Measurements from ENCODE around the gene DNASE1L1.
"Not testable (repeated sequence)": the region's sequence is repeated elsewhere in the genome, so short reads cannot be mapped to it uniquely, and the experiment has no call there.

The DNASE1L1 gene

DNA sequence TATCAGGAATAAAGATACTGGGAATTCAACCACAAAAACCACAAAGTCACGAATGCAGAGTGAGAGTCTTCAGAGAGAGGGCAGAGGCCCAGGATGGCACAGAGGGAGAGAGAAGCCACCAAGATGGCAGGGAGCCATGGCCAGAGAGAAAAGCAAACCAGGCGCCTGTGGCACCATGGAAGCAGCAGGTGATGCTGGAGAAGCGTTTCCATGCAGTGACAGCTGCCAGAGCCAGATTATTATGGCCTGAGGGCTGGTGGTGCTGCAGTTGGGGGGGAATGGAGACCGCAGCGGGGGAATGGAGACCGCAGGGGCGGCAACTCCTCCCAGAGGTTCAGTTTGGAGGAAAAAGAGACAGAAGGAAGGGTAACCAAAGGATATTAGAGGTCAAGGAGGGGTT lies 8.1 kb upstream of the DNASE1L1 start:
- H3K4me3 ChIP-seq (ENCODE audit: low read depth, low read length) = no peak overlapping the region
- DNase-seq (ENCODE audit: low read depth) = no peak

DNA sequence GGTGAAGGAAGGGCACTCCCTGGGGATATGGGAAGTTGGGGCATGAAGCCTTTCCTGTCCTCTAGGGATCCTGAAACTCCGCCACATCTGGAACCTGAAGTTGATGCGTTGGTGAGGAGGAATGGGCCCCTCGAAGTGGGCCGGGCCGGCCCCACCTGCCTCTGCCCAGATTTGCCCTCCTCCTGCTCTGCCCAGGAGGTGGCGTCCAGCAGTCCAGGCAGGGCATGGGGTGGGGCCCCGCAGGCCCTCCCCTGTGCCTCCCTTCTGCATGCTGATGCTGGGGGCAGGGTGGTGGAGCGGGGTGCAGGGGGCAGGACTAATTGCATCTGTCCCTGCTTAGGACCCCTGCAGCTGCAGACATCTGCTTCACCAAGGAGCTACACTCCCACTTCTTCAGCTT lies 4.1 kb upstream of the DNASE1L1 start:
- H3K4me3 ChIP-seq (ENCODE audit: low read depth, low read length) = no peak overlapping the region
- no peak for DNase-seq (ENCODE audit: low read depth)

GRCh38 chrX:154412468-154412867 lies 3.4 kb upstream of the DNASE1L1 start:
- no peak for DNase-seq (ENCODE audit: low read depth)
- H3K4me3 ChIP-seq (ENCODE audit: low read depth, low read length) = peak overlapping the region; percentile 64

GRCh38 chrX:154411981-154412340 lies 2.9 kb upstream of the DNASE1L1 start:
- no peak for DNase-seq (ENCODE audit: low read depth)
- peak overlapping the region; percentile 64 for H3K4me3 ChIP-seq (ENCODE audit: low read depth, low read length)

DNA sequence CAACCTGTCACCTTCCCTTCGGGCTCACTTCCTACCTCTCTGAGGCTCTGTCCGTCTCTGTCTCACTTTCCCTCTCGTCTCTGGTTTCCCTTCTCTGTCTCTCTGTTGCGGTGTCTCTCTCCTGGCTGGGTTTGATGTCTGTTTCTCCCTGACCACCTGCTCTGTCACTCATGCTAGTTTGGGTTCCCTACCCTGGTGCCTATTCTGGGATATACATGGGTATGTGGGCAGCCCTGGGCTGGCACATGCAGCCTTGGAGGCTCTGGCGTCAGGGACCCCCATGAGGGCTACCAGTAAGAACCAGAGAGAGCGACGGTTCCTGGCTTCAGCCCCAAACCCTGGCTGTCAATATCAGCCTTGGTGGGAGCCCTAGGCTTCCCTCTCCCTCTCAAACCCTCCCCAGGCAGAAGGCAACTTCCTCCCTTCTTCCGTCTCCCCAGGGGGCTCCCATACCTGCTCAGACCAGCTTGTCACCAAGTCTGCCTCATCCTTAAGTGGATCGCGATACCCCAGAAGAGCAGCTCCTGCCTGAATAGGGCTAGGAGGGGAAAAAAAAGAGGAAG lies 314 bp downstream of the DNASE1L1 start:
- DNase-seq (ENCODE audit: low read depth) = no peak
- H3K4me3 ChIP-seq (ENCODE audit: low read depth, low read length) = peak overlapping the region; percentile 56

DNA sequence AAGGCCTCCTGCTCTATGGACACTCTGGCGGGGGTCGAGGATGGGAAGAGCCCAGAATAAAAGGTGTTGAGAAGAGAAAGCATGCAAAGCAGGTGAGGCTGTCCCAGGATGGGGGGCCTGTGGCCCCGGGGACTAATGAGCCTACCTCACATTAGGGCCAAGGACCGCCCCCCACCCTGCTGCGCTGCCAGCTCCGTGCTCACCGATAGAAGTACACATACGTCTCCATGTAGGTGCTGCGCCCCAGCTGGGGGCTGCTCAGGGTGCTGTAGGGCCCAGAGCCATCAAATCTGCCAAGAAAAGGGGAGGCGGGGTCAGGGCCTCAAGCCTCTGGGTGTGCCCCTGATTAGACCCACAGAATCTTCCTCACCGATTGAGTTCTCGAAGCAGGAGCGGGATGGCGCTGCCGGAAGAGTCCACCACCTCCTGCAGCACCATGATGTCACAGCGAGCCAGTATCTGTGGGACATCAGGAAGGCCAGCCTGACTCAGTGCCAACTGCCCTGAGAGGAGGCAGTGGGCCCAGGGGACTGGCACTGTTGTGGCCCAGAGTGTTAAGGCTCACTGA lies 4.3 kb downstream of the DNASE1L1 start:
- no peak for DNase-seq (ENCODE audit: low read depth)
- no peak overlapping the region for H3K4me3 ChIP-seq (ENCODE audit: low read depth, low read length)

GRCh38 chrX:154403858-154404257 lies 5.2 kb downstream of the DNASE1L1 start:
- H3K4me3 ChIP-seq (ENCODE audit: low read depth, low read length) = no peak overlapping the region
- DNase-seq (ENCODE audit: low read depth) = no peak

DNA sequence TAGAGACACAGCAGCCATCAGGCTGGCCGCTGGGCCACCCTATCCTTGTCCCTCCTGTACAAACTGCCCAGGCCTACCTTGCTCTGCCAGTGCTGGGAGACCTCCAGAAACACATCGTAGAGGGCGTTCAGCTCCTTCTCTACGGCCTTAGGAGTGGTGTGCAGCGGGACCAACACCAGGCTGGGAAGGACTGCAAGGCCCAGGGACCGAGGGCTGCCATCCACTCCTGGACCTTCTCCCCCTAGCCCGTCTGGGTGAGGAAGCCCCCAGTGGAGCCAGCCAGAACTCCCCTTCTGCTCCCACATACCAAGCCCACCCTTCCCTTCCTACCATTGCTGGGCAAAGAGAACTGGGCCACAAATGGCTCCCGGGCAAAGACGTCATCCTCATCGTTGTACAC lies 5.9 kb downstream of the DNASE1L1 start:
- H3K4me3 ChIP-seq (ENCODE audit: low read depth, low read length) = no peak overlapping the region
- DNase-seq (ENCODE audit: low read depth) = no peak

DNA sequence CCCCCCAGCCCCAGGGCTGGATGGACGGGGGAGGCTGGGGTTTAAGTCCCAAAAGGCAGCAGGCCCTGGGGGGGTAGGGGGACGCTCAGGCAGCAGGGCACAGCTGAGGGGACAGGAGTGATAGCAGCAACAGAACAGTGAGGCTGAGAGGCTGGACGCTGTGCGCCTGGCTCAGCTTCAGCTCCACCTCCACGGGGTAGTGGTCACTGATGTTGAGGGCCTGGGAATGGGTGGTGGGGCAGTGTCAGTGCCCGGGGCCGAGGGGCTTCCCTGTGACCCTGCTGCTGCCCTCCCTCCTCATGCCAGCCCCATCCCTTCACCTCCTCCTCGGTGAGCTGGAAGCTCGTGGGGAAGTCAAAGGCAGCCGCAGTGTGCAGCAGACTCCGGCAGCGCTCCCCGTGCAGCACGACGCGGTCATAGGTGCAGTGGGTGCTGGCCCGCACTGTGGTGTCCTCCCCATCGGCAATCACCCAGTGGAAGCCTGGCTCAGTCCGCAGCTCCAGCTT lies 6.4 kb downstream of the DNASE1L1 start:
- H3K4me3 ChIP-seq (ENCODE audit: low read depth, low read length) = no peak overlapping the region
- no peak for DNase-seq (ENCODE audit: low read depth)

DNA sequence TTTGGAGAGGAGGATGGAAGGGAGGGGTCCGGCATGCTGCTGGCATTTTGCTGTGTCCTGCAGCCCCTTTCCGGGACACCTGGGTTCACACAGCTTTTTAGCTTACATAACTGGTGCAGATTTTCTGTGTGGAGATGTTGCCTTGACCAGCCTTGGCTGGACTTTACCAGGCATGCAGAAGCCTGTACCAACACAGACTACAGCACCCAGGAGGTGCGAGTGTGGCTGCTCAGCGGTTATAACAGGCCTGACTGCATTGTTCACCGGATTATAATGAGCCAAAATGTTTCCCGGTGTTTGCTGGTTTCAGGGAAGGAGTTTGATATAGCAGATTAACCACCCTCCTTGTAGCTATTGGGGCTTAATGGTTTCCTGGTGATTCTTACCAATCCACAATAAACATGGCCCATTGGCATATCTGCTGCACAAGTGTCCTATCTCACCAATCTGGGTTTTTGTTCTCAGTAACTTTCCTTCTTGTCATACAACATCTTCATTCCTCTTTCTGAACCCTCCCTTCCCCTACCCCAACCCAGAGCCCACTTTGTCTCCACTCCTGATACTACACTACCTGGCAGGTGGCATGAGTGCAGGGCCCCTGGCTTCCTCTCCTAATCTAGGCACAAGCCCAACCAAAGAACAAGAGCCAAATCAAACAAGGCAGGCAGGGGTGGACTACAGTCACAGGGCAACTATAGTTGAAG lies 7.0 kb downstream of the DNASE1L1 start:
- DNase-seq (ENCODE audit: low read depth) = no peak
- no peak overlapping the region for H3K4me3 ChIP-seq (ENCODE audit: low read depth, low read length)

DNA sequence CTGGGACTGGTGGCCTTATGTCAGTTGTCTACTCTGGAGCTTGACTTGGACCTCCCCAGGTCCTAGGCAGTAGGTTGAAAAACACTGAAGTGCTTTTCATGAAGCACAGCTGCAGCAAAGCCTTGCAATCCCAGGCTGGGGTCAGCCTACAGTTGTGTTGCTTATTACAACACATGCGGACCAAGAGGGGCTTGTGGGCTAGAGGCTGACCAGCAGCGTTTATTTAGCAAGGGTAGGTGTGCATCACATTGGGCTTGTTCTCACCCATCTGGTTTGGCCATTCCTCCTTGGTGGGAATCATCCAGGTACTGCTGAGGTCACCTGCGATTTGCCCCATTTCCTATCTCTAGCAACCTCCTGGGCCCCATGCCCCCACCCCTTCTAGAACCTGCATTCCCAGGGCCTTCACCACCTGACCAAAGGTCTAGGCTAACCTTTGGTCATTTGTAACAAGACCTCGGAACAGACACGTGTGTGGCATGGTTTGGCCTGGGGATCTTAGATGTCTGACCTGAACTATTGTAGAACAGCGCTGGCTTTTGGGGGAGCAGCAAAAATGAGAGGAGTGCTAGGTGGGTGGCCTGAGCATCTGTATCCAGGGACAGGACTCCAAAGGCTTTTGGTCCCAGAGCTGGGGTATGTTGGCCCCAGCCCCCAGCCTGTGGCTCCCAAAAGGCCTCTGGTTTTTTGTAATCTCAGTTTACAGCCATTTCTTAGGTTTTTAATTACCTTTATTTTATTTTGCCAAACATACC lies 7.8 kb downstream of the DNASE1L1 start:
- no peak overlapping the region for H3K4me3 ChIP-seq (ENCODE audit: low read depth, low read length)
- no peak for DNase-seq (ENCODE audit: low read depth)

DNA sequence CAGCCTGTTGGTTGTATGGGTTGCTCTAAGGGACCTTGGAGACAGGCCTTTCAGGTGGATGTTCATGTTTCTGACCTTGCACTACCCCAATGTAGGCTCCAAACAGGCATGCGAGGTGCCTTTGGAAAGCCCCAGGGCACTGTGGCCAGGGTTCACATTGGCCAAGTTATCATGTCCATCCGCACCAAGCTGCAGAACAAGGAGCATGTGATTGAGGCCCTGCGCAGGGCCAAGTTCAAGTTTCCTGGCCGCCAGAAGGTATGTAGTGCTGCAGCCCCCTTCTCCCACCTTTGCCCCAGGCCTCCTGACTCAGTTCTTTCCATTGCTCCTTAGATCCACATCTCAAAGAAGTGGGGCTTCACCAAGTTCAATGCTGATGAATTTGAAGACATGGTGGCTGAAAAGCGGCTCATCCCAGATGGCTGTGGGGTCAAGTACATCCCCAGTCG lies 8.7 kb downstream of the DNASE1L1 start:
- not testable (repeated sequence) for DNase-seq (ENCODE audit: low read depth)
- peak overlapping the region; percentile 70 for H3K4me3 ChIP-seq (ENCODE audit: low read depth, low read length)

DNA sequence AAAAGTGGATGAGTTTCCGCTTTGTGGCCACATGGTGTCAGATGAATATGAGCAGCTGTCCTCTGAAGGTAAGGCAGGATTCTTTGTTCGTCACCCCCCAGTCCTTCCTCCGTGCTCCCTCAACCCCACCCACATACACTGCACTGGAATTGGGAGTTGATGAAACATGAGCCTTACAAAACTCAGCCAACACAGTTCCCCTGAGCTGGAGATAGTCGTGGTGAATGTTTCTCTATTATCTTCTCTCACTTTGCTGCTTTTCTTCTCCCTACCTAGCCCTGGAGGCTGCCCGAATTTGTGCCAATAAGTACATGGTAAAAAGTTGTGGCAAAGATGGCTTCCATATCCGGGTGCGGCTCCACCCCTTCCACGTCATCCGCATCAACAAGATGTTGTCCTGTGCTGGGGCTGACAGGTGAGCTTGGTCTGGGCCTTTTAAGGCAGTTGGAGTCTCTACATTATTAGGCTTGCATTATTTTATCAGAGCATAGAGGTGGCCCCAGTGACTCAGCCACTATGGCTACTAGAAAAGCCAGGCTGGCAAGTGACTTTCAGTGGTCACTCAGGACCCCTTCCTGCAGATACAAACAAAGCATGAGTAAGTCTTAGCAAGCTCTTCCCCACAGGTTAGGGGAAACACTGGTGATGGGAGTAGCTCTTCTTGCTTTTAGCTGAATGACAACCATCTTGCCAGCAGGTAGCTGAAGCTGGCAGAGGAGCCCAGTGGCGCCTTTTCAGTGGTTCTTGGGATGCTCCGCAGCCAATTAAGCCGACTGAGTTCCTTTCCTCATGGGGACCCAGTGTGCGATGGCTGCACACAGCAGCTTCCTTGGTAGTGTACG lies 9.3 kb downstream of the DNASE1L1 start:
- peak overlapping the region; percentile 70 for H3K4me3 ChIP-seq (ENCODE audit: low read depth, low read length)
- no peak for DNase-seq (ENCODE audit: low read depth)

DNA sequence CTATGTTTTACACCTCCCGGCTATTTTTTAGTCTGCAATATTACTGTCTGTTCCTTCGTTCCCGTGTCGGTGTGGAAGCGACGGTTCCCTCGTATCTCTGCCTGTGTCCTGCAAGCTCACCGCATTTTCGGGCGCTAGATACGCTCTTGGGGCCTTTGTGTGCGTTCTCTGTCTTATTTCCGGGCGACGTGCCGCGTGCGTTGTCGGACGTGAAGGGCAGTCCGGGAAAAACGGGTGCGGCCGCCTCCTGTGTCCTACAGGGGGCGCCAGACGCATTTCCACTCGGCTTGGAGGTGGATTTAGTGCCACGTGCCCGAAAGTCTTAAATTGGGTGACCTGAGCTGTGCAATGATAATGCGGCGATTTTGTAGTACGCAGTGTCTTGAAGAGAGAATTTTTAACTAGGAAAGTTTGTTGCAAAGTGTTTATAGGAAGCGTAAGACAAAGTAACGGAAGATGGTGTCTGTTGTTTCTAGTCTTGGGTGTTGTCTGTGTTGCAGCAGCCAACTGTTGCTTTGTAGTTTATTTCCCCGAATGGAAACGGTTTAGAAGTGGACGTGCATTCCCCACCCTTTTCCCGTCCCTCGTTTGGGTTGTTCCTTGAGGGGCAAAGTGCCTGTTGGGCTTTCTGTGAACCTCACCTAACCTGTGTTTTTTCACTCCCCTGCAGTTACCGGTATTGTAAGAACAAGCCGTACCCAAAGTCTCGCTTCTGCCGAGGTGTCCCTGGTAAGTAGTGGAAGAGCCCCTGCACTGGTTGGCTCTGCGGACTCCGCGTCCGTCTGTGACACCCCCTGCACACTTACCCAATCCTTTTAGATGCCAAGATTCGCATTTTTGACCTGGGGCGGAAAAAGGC lies 10.2 kb downstream of the DNASE1L1 start:
- H3K4me3 ChIP-seq (ENCODE audit: low read depth, low read length) = peak overlapping the region; percentile 70
- no peak for DNase-seq (ENCODE audit: low read depth)

DNA sequence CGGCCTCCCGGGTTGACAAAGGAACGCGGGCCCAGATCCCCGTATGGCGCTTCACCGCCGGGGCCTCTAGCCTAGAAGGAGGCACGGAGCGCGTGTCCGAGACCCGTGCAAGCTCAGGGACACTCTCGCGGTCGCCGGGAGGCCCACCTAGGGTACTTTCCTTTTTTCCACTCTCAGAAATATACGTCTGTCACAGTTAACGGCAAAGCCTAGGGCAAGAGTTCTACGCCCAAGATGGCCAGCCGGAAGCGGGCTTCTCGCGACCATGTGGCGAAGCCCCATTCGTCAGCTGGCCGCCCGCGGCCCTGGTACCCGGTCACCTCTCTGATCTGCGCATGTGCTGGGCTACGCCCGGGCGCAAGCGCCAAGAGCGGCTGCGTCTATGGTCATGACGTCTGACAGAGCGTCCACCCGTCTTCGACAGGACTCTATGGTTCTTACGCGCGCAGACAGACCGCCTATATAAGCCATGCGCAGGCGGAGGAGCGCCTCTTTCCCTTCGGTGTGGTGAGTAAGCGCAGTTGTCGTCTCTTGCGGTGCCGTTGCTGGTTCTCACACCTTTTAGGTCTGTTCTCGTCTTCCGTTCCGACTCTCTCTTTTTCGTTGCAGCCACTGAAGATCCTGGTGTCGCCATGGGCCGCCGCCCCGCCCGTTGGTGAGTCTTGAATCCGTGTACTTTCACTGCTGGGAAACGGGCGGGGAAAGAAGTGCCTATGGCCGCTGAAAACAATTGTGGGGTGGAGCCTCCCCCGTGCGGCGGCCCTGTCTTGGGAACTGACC lies 11.0 kb downstream of the DNASE1L1 start, which contains the start of gene RPL10:
Gene RPL10 (plus strand): TSS at position 490 of the 780 bp plus-strand sequence. CDS start 143 bp downstream, at position 633.
- DNase-seq (ENCODE audit: low read depth) = peak; percentile 90
- peak within 1 kb of the TSS; percentile 70 for H3K4me3 ChIP-seq (ENCODE audit: low read depth, low read length)

- DNase-seq (ENCODE audit: low read depth) = no peak
- H3K4me3 ChIP-seq (ENCODE audit: low read depth, low read length) = peak overlapping the region; percentile 70
Observed at GRCh38 chrX:154396973-154397887, 11.8 kb downstream of the DNASE1L1 start.

GRCh38 chrX:154396363-154396762 lies 12.7 kb downstream of the DNASE1L1 start:
- not testable (repeated sequence) for DNase-seq (ENCODE audit: low read depth); H3K4me3 ChIP-seq (ENCODE audit: low read depth, low read length)

Data from skeletal muscle cell (primary cell).